ENCODE results near the gene DLL3. TPM values are rescaled to one million over a fixed set of nuclear protein-coding genes. Genes with fewer than 3 reads are reported as not detected.

DLL3 gene
- total and polyA plus RNA-seq, 9 of the 15 experiments (the other 6 are each of a cell fraction or from before 2014, with no cell fraction given), result 0.80 to 6.3 (median 1.2) TPM

- TF ChIP-seq TOE1 (IDR thresholded peaks at IDR 0.05; ENCODE audit: borderline replicate concordance) (no peak; the same call in 1 of the 2 replicates), TOE1 (CRISPR knock-in tag; IDR thresholded peaks at IDR 0.05; ENCODE audit: borderline replicate concordance, low read depth) (peak; percentile 99), RFX7 (CRISPR knock-in tag; IDR thresholded peaks at IDR 0.05) (no peak), BRF1 (IDR thresholded peaks at IDR 0.05; ENCODE audit: borderline replicate concordance, extremely low read depth, insufficient read length) (no peak), HCFC1 (IDR thresholded peaks at IDR 0.05; ENCODE audit: low read depth, low read length) (0 out of 2 replicates have a peak, but pooled peaks have one; percentile 47), ZNF24 (IDR thresholded peaks at IDR 0.05) (no peak), L3MBTL2 (IDR thresholded peaks at IDR 0.05) (peak; percentile 100), ILF3 (IDR thresholded peaks at IDR 0.05; ENCODE audit: borderline replicate concordance) (no peak), ZC3H11A (IDR thresholded peaks at IDR 0.05; ENCODE audit: low read depth, low read length) (no peak), PML (IDR thresholded peaks at IDR 0.05; ENCODE audit: low read length) (no peak), LCOR (CRISPR knock-in tag; IDR thresholded peaks at IDR 0.05) (0 out of 2 replicates have a peak, but pooled peaks have one; percentile 68), IFI16 (CRISPR knock-in tag; IDR thresholded peaks at IDR 0.05) (no peak), CCNT2 (IDR thresholded peaks at IDR 0.05; ENCODE audit: borderline replicate concordance, extremely low read depth, insufficient read length, low read depth, low read length) (no peak), KLF13 (tag; IDR thresholded peaks at IDR 0.05; ENCODE audit: borderline replicate concordance, low read depth) (no peak), ATF1 (CRISPR knock-in tag; IDR thresholded peaks at IDR 0.05) (no peak), ATF1 (tag; IDR thresholded peaks at IDR 0.05) (peak; percentile 48), GATAD2A (IDR thresholded peaks at IDR 0.05) (no peak), SNAPC5 (CRISPR knock-in tag; IDR thresholded peaks at IDR 0.05) (no peak), E2F4 (CRISPR knock-in tag; IDR thresholded peaks at IDR 0.05; ENCODE audit: low read depth) (peak; percentile 77; the same call in 1 of the 2 replicates), ZNF121 (CRISPR knock-in tag; conservative IDR thresholded peaks at IDR 0.05) (peak; percentile 84), ELF2 (CRISPR knock-in tag; IDR thresholded peaks at IDR 0.05) (0 out of 2 replicates have a peak, but pooled peaks have one; percentile 18), ZNF764 (CRISPR knock-in tag; IDR thresholded peaks at IDR 0.05; ENCODE audit: low read depth) (peak; percentile 98), ZNF830 (CRISPR knock-in tag; IDR thresholded peaks at IDR 0.05) (0 out of 2 replicates have a peak, but pooled peaks have one; percentile 68), NR3C1 (CRISPR knock-in tag; IDR thresholded peaks at IDR 0.05) (peak; percentile 99), NCOA6 (IDR thresholded peaks at IDR 0.05) (no peak)
- TF ChIP-seq, protein P1, sequence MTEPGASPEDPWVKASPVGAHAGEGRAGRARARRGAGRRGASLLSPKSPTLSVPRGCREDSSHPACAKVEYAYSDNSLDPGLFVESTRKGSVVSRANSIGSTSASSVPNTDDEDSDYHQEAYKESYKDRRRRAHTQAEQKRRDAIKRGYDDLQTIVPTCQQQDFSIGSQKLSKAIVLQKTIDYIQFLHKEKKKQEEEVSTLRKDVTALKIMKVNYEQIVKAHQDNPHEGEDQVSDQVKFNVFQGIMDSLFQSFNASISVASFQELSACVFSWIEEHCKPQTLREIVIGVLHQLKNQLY (CRISPR knock-in tag; conservative IDR thresholded peaks at IDR 0.05), result peak in 1 of 2 experiments; percentile 97; a peak in 2 of 4 replicates
Measured at GRCh38 chr19:39502640-39503417, 4.1 kb downstream of the DLL3 start (continued).

All from K562 (cell line).